AG04450 (cell line): Measurements from ENCODE around the gene KCNA1. TPM values are rescaled to one million over a fixed set of nuclear protein-coding genes. Genes with fewer than 3 reads are reported as not detected.

Experiments used
- CTCF ChIA-PET: fragments of 300-600, 350-600 bp; formaldehyde crosslinking; extraction: SDS; loops from one replicate; lab custom pipeline; 2022; ENCODE audit warnings: antibody characterized with exemption, inconsistent platforms; lab: Charles Lee
- POLR2A ChIA-PET: fragments of 350-600 bp; formaldehyde crosslinking; extraction: SDS; loops from one replicate; lab custom pipeline; 2021; ENCODE audit warnings: antibody characterized with exemption, inconsistent platforms; lab: Yijun Ruan, JAX
- DNase-seq: peaks from one replicate; pipeline ENCODE4 v3.0.0-alpha.2; 2011; ENCODE audit warnings: low read depth, low spot score
- H3K27ac ChIP-seq: one replicate; pipeline ENCODE4 v1.5.1; 2012; ENCODE audit warnings: low read depth, low read length, control low read depth
- H3K27me3 ChIP-seq: one replicate; pipeline ENCODE4 v1.6.0; 2012; ENCODE audit warnings: low read length; ENCODE audit not compliant: control insufficient read depth, insufficient read depth
- H3K4me3 ChIP-seq: 2 replicates; pipeline ENCODE4 v1.5.1; 2011; ENCODE audit warnings: mild to moderate bottlenecking, low read depth, low read length, control low read depth
- H3K9me3 ChIP-seq: 2 replicates; pipeline ENCODE4 v1.5.1; 2012; ENCODE audit warnings: low read length; ENCODE audit not compliant: control insufficient read depth, insufficient read depth
- CTCF ChIP-seq: IDR thresholded peaks from 2 replicates; pipeline ENCODE4 v1.5.1; 2011; ENCODE audit warnings: low read depth, low read length, control low read depth, inconsistent platforms
- polyA plus RNA-seq: library from polyadenylated mRNA; depleted of rRNA; stranded (reverse); fragments of >200 nt; gene quantifications from 2 replicates; pipeline ENCODE4 v1.2.3, GENCODE V29; 2011

Gene KCNA1
- polyA plus RNA-seq, 1 experiment = not detected

GRCh38 chr12:4954621-4955354 is 45.1 kb downstream of the KCNA1 start:
- POLR2A ChIA-PET = no interaction called here
- DNase-seq = no peak
- no peak overlapping the region for H3K27ac ChIP-seq
- CTCF ChIA-PET = interaction anchor here (0.7 kb wide), 1 partner anchor 153 kb away, joined by 4 read pairs; no protein-coding TSS in a partner anchor
- H3K9me3 ChIP-seq = no peaks in the 10 kb centered on the region
- H3K27me3 ChIP-seq = peaks cover 3% of the 10 kb centered on the region
- no peak overlapping the region for H3K4me3 ChIP-seq
- no peak for TF ChIP-seq CTCF

GRCh38 chr12:4956054-4956453 is 46.3 kb downstream of the KCNA1 start:
- no peaks in the 10 kb centered on the region; the same call in 1 of the 2 replicates for H3K9me3 ChIP-seq
- no peak for DNase-seq
- no peak overlapping the region for H3K27ac ChIP-seq

GRCh38 chr12:4956968-4957367 is 47.3 kb downstream of the KCNA1 start:
- Histone ChIP-seq H3K4me3 (no peak overlapping the region), H3K27me3 (peaks cover 4% of the 10 kb centered on the region), H3K27ac (no peak overlapping the region), H3K9me3 (no peaks in the 10 kb centered on the region; the same call in 1 of the 2 replicates)
- TF ChIP-seq CTCF = no peak
- POLR2A ChIA-PET = no interaction called here
- CTCF ChIA-PET = no interaction called here
- DNase-seq = no peak

More at GRCh38 chr12:4956054-4956453, 46.3 kb downstream of the KCNA1 start:
- ChIA-PET POLR2A (no interaction called here), CTCF (no interaction called here)
- no peak for TF ChIP-seq CTCF
- Histone ChIP-seq H3K4me3 (no peak overlapping the region), H3K27me3 (peaks cover 3% of the 10 kb centered on the region)

GRCh38 chr12:4957761-4958160 is 48.1 kb downstream of the KCNA1 start:
- ChIA-PET CTCF (no interaction called here), POLR2A (no interaction called here)
- DNase-seq = no peak
- TF ChIP-seq CTCF = no peak
- Histone ChIP-seq H3K9me3 (no peaks in the 10 kb centered on the region; the same call in 1 of the 2 replicates), H3K27me3 (peaks cover 4% of the 10 kb centered on the region), H3K27ac (no peak overlapping the region), H3K4me3 (no peak overlapping the region)

GRCh38 chr12:4958697-4959375 is 49.1 kb downstream of the KCNA1 start:
- Histone ChIP-seq H3K27ac (no peak overlapping the region), H3K27me3 (peaks cover 4% of the 10 kb centered on the region), H3K4me3 (no peak overlapping the region), H3K9me3 (no peaks in the 10 kb centered on the region; the same call in 1 of the 2 replicates)
- no peak for DNase-seq
- POLR2A ChIA-PET = no interaction called here
- CTCF ChIA-PET = interaction anchor here (0.5 to 1.2 kb wide), 2 partner anchors 102 to 104 kb away, joined by 3 read pairs; no protein-coding TSS in a partner anchor
- TF ChIP-seq CTCF = no peak
